Measurements from ENCODE around the gene ANKRD45.
"Not testable (repeated sequence)": the region's sequence is repeated elsewhere in the genome, so short reads cannot be mapped to it uniquely, and the experiment has no call there.

ANKRD45 gene

DNA sequence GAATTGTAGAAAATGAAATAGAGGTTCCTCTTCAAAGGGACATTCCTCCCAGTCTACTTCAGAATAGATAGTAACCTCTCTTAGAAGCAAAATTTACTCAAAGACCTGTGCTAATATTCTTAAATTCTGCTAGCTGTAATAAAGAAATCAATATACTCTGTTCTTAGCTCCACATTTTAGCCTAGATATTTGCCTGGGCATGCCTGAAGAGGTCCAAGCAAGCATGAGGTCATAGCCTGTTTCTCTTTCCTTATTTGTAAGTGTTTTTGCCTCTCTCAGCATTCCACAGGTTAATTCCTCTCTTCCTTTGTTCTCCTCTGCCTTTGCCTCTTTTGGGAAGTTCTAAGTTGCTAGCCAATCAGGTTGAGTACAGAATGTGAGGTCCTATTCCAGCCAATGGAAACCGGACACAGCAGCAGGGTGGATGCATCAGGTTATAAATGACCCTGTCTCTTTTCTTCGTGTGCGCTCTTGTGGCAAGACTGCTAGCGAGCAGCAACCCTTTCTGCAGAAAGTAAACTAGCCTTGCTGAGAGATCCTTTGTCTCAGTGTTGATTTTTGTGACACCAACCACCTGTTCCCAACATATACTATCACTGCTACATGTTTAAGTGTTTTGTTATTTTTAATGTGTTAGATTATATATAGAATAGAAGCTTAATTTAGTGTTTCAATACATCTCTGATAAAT, 27.1 kb downstream of the ANKRD45 start:
- DNase-seq, result not testable (repeated sequence)

DNA sequence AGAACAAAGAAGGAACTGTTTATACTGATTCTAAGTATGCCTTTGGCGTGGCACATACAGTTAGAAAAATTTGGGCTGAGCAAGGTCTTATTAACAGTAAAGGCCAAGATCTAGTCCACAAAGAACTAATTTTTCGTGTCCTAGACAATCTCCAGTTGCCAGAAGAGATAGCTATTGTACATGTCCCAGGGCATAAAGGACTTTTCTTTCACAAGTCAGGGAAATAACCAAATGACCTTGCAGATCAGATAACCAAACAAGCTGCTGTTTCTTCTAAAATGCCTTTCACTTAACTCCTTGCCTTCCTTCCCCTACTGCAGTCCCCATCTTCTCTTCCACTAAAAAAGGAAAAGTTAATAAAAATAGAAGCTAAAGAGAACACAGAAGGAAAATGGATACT, 30.5 kb downstream of the ANKRD45 start:
- no peak for DNase-seq

DNA sequence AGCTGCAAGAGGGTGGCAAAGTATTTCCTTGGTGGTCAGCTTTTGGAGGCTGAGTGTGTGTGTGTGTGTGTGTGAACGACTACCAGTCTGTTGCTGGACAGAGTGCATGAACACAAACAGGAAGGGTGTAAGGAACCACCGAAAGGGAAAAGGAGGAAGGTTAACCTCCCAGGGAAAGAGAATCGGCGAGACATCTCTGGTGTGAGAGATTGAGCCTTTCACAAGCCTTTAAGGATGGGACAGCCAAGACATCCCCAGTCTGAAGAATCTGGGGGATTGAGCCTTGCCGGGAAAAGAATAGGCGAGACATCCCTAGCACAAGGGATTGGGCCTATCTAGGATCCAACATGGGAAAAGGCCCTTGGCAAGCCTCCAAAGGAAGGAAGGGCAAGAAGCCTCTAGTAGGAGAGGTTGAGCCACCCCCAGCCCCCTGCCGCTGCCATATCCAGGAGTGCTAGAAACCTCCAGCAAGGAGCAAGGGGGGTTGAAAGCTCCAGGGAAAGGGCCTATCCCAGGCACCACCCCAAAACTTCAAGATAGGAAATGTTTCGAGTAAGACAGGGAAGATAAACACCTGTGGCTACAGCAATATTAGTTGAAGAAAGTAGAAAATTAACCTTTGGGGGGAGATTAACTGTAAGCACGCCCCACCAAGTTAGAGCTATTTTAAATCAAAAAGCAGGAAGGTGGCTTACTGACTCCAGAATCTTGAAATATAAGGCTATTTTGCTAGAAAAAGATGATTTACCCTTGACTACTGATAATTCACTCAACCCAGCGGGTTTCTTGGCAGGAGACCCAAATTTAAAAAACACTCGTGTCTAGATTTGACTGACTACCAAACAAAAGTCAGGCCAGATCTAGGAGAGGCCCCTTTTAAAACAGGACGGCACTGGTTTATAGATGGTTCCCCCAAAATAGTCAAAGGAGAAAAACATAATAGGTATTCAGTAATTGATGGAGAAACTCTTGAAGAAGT, 31.3 kb downstream of the ANKRD45 start:
- no peak for DNase-seq

DNA sequence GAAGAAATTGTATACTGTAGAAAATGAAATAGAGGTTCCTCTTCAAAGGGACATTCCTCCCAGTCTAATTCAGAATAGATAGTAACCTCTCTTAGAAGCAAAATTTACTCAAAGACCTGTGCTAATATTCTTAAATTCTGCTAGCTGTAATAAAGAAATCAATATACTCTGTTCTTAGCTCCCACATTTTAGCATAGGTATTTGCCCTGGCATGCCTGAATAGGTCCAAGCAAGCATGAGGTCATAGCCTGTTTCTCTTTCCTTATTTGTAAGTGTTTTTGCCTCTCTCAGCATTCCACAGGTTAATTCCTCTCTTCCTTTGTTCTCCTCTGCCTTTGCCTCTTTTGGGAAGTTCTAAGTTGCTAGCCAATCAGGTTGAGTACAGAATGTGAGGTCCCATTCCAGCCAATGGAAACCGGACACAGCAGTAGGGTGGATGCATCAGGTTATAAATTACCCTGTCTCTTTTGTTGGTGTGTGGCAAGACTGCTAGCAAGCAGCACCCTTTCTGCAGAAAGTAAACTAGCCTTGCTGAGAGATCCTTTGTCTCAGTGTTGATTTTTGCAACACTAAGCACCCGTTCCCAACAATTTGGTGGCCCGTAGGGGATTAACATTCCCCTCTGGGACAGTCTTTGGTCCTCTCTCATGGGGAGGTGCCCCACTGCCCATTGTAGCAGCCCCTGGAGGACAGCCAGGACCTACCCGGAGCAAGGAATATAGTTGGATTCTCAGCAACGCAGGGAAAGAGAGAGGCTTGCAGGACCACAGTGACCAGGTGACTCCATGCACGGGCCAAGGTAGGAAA, 32.2 kb downstream of the ANKRD45 start:
- DNase-seq, result not testable (repeated sequence)

DNA sequence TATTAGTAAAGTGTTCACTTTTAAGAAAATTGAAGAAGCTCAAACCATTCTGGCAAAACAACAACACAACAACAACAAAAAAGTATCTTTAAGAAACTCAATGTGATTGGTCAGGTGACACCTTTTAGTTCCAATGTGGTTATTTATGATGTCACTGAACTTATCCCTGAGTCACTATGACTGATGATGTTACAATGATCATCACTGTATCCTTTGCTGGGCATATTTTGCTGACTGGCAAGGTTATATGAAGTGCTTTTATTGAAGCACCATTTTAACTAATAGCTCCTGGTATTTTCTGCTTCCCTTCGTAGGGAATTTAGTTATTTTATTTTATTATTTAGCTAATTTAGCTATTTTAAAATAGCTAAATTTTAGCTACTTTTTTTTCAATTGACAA, 34.5 kb downstream of the ANKRD45 start, which contains the start of gene TEX50:
Gene TEX50, plus strand, starts transcription at position 223 of the 400 bp plus-strand sequence. CDS start 184 bp downstream, outside the sequence.
- no peak for DNase-seq

DNA sequence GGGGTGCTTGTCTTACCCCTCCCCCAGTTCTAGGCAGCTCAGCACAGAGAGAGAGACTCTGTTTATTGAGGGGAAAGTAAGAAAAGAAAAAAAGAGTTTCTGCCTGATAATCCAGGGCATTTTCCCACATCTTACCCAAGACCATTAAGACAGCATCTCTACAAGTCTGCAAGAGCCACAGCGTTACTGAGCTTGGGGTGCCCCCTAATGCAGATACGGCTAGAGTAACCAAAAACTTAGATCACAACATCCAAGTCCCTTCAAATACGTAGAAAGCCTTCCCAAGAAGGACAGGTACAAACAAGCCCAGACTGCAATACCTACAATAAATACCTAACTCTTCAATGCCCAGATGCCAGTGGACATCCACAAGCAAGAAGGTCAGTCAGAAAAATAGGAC, 40.8 kb downstream of the ANKRD45 start:
- no peak for DNase-seq

DNA sequence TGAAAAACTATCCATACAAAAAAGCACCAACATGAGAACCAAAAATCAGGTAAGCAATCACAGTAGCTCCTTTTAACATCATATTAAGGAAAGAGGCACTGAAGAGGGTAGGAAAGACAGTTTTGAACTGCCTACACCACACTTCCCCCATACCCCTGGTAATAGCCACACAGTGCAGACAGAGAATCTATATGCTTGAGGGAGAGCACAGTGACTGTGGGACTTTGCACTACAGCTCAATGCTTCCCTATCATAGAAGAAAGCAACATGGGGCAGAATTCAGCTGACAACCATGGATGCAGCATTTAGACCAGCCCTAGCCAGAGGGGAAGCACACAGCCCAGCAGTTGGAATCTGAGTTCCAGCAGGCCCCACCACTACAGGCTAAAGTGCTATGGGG, 42.4 kb downstream of the ANKRD45 start:
- DNase-seq, result no peak

DNA sequence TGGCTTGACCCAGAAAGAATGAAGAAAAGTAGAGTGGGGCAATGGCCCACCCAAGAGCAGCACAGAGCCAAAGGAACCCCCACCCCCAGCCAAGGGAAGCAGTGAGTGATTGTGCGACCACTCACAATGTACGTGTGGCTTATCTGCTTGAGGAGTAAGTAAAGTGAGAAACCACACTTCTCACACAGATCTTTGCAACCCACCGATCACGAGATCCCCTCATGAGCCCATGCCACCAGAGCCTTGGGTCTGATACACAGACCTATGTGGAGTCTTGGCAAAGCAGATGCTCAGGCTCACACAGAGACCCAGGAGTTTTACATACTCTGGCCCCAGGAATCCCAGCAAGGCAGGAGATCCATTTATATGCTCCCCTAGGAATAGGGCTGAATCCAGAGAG, 52.8 kb downstream of the ANKRD45 start:
- DNase-seq, result no peak

DNA sequence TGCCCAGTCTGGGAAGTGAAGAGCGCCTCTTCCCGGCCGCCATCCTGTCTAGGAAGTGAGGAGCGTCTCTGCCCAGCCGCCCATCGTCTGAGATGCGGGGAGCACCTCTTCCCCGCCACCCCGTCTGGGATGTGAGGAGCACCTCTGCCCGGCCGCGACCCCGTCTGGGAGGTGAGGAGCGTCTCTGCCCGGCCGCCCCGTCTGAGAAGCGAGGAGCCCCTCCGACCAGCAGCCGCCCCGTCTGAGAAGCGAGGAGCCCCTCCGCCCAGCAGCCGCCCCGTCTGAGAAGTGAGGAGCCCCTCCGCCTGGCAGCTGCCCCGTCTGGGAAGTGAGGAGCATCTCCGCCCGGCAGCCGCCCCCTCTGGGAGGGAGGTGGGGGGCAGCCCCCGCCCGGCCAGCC, 56.6 kb downstream of the ANKRD45 start:
- DNase-seq, result not testable (repeated sequence)

DNA sequence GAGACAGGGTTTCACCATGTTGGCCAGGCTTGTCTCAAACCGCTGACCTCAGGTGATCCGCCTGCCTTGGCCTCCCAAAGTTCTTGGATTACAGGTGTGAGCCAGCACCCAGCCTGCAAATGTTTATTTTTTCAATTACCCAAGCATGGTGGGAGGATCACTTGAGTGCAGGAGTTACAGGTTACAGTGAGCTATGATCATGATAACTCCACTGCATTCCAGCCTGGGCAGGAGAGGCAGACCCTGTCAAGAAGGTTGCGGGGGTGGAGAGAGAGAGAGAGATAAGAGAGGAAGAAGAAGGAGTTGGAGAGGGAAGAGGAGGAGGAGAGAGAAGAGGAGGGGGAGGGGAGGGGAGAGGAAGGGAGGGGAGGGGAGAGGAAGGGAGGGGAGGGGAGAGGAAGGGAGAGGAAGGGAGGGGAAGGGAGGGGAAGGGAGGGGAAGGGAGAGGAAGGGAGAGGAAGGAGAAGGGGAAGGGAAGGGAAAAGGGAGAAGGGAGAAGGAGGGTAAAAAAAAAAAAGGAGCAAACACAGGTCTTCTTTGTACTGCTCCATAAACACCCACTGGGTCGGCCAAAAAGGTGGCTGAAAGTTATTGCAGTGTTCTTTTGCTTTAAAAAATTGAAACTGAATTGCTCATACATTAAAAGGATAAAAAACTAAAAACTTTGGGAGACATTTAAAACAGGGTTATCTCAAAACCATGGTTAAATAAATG, 61.0 kb downstream of the ANKRD45 start:
- no peak for DNase-seq

DNA sequence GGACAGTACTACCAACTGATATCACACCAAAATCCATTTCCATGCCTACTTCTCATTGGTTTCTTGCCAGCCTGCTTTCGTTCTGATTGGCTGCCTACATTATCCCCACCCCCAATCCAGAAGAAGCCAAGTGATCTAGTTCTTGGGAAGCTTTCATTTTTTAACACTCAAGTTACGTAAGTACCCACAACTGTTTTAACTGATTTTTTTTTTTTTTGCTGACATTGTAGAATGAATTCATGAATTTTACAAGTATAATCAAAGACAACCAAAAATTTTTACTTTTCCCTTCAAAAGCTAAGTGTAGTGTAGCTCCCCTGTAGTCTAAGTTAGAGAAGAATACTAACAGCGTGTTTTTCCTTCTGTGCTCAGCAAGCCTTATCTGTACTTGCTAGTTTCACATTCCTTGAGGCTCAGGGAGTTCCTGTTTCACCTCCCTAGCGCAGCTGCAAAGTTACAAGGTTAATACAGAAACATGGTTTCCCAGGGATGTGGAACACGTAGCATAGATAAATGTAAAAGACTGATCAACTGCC, 66.5 kb downstream of the ANKRD45 start, which contains the start of gene SLC9C2:
Gene SLC9C2, minus strand, starts transcription at position 17 of the 536 bp plus-strand sequence. CDS start 1,296 bp downstream, outside the sequence.
- DNase-seq, result no peak

DNA sequence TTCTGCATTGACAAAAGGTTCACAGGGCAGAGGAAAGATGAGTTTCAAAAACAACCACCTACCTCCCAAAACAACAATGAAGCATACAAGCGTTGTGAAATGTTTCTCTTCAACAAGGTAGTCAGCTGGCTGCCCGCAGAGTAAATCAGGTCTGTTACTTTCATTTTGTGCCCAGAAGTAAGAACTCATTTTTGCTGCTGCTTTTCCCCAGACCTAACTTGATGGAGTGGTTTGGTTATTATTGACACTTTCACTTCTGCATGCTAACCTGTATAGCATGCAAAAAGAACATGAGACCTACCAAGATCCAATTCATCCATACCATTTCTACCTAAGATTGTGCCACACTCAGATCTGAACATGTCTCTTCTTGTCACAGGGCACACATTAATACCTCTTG, 68.1 kb downstream of the ANKRD45 start:
- no peak for DNase-seq

DNA sequence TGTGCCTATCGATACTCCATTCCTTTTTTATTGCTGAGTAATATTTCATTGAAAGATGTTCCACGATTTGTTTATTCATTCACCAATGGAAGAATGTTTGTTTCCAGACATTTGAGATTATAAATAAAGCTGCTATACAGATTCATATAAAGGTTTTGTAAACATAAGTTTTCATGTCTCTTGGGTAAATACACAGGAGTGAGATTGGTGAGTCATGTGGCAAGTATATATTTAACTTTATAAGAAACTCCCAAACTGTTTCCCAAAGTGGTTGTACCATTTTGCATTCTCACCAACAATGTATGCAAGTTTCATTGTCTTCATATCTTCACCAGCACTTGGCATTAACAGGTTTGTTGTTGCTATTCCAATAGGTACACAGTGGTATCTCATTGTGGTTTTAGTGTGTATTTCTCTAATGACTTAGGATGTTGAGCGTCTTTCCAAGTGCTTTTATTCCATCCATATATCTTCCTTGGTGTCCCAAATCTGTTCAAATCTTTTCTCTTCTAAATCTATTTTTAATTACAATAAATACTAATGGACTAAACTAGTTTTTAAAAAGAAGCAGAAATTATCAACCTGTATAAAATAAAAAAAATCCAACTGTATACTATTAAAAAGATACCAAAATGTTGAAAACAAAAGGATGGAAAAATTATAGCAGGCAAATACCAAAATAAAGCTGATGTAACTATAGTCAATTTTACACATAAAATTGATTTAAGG, 73.4 kb downstream of the ANKRD45 start:
- DNase-seq, result no peak

DNA sequence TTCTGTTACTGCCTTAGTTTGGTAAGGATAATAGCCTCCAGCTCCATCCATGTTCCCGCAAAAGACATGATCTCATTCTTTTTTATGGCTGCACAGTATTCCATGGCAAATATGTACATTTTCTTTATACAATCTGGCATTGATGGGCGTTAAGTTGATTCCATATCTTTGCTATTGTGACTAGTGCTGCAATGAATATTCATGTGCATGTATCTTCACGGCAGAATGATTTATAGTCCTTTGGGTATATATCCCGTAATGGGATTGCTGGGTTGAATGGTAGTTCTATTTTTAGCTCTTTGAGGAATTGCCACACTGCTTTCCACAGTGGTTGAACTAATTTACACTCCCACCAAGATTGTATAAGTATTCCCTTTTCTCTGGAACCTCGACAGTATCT, 78.5 kb downstream of the ANKRD45 start:
- not testable (repeated sequence) for DNase-seq

DNA sequence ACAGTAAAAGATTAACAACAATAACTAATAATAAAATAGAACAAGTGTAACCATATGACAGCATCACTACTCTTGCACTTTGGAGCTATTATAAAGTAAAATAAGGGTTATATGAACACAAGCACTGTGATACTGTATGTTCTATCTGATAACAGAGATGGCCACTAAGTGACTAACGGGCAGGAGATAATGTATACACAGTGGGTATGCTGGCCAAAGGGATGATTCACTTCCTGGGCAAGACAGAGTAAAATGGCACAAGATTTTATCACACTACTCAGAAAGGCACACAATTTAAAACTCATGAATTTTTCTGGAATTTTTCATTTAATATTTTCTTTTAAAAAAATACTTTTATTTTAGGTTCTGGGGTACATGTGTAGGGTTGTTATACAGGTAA, 79.1 kb downstream of the ANKRD45 start:
- no peak for DNase-seq

DNA sequence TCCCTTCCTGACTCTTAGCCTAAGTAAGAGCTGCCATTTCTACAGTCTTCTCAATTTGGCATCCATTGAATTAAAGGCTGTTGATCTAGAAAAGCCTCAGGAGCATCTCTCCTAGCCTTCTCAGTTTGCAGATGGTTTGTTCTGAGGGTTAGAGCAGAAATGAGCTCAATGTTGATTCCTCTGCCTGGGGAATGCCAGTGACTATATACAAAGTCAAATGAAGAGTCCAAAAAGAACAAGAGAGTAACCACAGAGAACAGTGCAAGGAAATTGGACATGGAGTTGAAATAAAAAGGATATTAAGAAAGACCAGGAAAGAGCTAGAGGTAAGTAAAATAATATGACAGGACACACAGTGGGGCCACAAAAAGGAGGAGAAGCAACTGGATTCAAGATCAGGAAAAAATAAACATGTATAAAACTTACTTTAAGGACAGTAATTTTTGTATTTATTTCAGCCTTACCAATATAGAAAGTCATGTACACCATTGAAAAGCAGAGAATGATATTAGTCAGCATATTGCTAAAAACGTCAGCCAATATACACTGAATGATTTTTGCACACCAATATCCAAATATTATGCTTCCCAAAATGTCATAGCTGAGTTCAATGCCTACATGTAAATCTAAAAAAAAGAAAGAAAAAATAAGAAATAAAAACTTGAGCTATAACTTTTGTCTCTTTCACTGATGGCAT, 88.1 kb downstream of the ANKRD45 start:
- no peak for DNase-seq

DNA sequence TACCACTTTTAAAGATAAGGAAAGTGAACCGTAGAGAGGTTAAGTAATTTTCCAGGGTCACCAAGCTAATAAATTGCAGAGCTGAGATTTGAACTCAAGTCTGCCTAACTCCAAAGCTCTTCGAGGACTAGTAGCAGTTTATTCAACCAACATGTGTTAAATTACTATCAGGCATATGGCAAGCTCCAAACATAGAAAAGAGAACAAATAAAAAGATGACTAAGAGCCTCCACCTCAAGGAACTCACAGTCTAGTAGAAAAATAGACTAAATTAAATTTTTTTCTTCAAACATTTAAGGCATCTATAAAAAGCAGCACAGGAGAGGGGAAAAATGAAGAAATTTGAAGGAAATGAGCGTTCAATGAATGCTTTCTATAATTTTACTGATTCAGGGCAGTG, 89.0 kb downstream of the ANKRD45 start:
- no peak for DNase-seq

DNA sequence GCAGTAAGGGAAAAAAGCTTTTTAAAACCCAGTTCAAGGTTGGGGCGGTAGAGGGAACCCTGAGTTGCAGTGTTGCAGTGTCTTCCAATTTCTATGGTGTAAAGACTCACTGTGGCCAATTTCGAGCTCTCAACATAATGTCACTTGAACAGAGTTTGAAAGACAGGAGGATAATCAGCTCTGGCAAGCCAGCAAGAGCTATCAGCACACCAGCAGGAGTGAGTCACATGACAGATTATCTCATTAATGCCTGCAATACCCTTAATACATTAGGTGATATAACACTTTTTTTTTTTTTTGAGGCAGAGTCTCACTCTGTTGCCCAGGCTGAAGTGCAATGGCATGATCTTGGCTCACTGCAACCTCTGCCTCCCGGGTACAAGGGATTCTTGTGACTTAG, 89.6 kb downstream of the ANKRD45 start:
- no peak for DNase-seq

DNA sequence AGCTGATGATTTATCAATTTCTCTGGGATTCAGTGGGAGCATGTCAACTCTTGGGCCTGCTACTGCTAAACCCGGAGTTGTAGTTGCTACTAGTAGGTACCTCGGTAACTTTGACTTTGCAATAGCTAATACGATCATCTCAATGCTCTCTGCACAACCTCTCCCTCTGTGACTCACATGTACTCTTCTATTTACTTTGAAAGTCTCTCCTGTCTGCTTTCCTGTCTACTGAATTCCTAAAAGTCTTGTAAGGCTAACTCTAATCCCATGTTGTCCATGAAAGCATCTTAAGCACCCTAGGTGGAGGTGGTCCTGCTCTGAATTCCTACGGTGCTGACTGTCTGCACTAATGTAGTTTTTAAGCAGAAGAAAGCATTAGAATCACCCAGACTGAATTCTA, 96.1 kb downstream of the ANKRD45 start:
- no peak for DNase-seq

DNA sequence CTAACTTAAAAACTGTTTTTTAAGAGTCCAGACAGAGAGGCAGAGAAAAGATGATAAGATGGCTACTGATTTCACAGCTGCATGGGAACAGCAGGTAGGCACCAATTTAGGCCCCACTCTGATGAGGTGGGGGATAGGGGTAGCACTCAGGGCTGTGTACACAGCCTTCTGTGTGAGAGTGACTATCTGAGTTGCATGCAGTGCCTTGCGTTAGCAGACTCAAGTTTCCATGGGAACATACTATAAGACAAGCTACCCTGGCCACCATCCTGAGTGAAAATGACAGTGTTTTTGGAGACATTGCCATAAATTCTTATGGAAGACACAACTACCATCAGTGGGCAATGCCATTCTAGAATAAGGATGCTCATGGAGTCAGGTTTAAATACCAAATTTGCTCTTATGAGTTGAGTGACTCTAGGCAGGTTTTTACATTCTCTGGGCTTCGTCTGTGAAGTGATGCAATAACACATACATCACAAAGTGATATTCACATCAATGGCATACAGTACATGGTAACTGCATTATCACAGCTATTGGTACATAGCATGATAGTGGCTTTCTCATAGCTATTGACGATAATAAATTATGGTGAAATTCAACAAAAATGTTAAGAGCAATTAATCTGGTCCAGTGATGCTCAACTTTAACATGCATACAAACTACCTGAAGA, 97.3 kb downstream of the ANKRD45 start:
- no peak for DNase-seq
